Measurements from ENCODE around the gene OR51V1.
"Not testable (repeated sequence)": the region's sequence is repeated elsewhere in the genome, so short reads cannot be mapped to it uniquely, and the experiment has no call there.

OR51V1 gene

DNA sequence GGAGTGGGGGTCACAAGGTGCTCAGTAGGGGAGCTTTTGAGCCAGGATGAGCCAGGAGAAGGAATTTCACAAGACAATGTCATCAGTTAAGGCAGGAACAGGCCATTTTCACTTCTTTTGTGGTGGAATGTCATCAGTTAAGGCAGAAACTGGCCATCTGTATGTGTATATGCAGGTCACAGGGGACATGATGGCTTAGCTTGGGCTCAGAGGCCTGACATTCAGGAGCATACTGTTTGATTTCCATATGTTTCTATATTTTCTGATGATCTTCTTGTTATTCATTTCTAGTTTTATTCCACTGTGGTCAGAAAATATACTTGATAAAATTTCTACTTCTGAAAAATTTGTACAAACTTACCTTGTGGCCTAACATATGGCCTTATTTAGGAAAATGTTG lies 34.6 kb downstream of the OR51V1 start:
- not testable (repeated sequence) for H3K9me3 Mint-ChIP-seq; H3K4me3 Mint-ChIP-seq; H3K36me3 Mint-ChIP-seq (ENCODE audit: low read depth); H3K27ac Mint-ChIP-seq; H3K27me3 Mint-ChIP-seq (ENCODE audit: low read depth); H3K4me1 Mint-ChIP-seq (ENCODE audit: low read depth)

DNA sequence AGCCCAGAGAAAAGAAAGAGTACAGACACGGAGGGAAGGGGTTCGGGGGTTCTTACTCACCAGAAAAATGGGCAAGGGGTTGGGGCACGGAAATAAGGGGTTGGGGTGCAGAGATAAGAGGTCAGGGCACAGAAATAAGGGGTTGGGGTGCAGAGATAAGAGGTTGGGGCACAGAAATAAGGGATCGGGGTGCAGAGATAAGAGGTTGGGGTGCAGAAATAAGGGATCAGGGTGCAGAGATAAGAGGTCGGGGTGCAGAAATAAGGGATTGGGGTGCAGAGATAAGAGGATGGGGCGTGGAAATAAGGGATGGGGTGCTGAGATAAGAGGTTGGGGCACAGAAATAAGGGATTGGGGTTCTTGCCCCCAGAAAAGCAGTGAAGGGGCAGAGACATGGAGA lies 35.7 kb downstream of the OR51V1 start:
- H3K4me3 Mint-ChIP-seq = not testable (repeated sequence)

DNA sequence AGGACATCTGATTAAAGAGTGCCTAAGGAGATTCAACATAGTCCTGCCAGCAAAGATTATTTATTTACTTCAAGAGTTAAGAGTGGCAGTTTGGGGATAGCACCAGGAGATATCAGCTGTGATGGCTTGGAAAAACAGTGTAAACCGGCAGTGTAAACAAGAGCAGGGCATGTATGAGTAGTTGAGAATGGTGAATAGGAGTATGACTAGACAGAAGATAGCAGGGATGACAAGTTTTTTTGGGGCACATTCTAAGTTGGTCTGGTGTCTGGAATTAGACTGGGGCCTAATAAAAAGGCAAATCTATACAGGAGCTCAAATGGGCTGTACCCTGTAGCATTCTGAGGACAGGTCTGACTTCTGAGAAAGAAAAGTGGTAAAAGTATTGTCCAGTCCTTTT lies 39.4 kb downstream of the OR51V1 start:
- not testable (repeated sequence) for H3K27me3 Mint-ChIP-seq (ENCODE audit: low read depth); H3K4me1 Mint-ChIP-seq (ENCODE audit: low read depth); H3K27ac Mint-ChIP-seq; H3K36me3 Mint-ChIP-seq (ENCODE audit: low read depth); H3K9me3 Mint-ChIP-seq; H3K4me3 Mint-ChIP-seq

More for the DNA sequence above, 35.7 kb downstream of the OR51V1 start:
- not testable (repeated sequence) for H3K9me3 Mint-ChIP-seq; H3K27me3 Mint-ChIP-seq (ENCODE audit: low read depth); H3K36me3 Mint-ChIP-seq (ENCODE audit: low read depth); H3K27ac Mint-ChIP-seq; H3K4me1 Mint-ChIP-seq (ENCODE audit: low read depth)

DNA sequence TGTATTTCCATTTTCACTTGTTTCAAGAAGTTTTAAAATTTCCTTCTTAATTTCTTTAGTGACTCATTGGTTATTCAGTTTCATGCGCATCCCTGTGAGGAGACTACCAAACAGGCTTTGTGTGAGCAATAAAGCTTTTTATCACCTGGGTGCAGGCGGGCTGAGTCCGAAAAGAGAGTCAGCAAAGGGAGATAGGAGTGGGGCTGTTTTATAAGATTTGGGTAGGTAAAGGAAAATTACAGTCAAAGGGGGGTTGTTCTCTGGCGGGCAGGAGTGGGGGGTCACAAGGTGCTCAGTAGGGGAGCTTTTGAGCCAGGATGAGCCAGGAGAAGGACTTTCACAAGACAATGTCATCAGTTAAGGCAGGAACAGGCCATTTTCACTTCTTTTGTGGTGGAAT lies 40.3 kb downstream of the OR51V1 start:
- H3K27me3 Mint-ChIP-seq (ENCODE audit: low read depth); H3K9me3 Mint-ChIP-seq; H3K4me3 Mint-ChIP-seq; H3K36me3 Mint-ChIP-seq (ENCODE audit: low read depth); H3K4me1 Mint-ChIP-seq (ENCODE audit: low read depth); H3K27ac Mint-ChIP-seq: not testable (repeated sequence)

DNA sequence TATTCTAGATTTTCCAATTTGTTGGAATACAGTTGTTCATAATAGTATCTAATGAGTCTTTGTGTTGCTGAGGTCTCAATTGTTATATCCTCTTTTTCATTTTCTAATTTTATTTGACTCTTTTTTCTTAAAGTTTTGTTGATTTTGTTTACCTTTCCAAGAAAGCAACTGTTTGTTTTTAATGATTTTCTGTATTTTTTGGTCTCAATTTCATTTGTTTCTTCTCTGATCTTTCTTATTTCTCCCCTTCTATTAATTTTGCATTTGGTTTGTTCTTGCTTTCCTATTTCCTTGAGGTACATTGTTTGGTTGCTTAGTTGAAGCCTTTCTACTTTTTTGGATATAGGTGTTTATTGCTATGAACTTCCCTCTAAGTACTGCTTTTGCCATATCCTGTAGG lies 40.7 kb downstream of the OR51V1 start:
- Mint-ChIP-seq H3K27ac (no peak overlapping the region), H3K9me3 (no peaks in the 10 kb centered on the region), H3K36me3 (ENCODE audit: low read depth) (no peaks in the 10 kb centered on the region), H3K4me1 (ENCODE audit: low read depth) (no peaks in the 10 kb centered on the region), H3K27me3 (ENCODE audit: low read depth) (no peaks in the 10 kb centered on the region), H3K4me3 (no peak overlapping the region)

DNA sequence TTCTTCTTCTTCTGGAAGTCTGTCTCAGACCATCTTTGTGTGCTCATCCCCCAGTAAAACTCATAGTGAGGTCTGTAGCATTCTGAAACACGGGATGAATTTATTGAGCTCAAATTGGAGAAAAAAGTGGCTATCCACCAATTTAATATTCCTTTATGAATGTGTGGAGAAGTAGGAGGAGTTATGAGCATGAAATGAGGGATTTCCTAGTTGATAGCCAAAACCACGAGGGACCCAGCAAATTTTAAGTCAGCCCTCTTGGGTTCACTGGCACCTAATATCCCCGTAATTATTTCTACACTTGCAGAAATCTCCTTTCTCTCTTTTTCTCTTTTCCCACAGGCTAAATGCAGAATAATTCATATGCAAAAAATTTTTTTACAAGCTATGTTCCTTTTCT lies 45.8 kb downstream of the OR51V1 start, which contains the start of gene OR52A1:
TSS of gene OR52A1 (minus strand) at position 101 of the 400 bp plus-strand sequence. CDS start 2,388 bp downstream, outside the sequence.
- no peaks in the 10 kb centered on the region for H3K9me3 Mint-ChIP-seq
- H3K27ac Mint-ChIP-seq = no peak within 1 kb of the TSS
- no peaks in the 10 kb centered on the region for H3K27me3 Mint-ChIP-seq (ENCODE audit: low read depth)

DNA sequence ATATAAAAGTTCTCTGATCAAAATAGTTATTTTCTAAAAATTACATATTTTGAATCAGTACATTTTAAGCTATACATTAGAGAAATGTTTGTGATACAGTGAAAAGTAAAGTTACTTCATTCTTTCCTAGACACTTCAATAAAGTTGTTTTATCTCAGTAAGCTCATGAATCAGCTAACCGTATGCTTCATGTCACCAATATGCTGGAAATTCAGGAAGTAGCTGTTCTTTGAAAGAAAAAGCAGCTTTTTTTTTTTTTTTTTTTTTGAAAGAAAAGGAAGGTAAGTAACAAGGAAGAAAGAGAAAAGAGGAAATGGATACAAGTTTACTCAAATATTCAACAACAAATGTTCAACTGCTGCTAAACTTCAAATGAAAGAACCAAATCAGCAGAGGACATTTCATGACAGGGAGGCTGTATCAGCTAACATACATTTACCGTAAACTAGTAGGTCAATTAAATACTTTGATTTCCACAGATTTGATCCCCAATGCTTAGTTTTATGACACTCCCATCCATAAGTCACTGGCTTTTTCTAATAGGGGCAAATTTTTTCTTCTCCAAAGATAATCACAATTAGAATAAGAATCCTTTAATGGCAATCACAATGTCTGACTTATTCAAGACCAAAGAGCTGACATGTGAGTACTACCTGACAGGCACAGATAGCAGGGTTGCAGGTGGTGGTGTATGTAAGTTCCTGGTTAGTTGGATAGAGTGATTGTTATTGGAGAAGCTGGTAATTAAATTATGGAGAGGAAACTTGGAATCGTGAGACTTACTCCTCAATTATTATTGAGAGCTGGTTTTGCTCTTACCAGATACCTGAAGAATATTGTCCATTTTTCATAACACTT lies 46.7 kb downstream of the OR51V1 start:
- Mint-ChIP-seq H3K4me1 (ENCODE audit: low read depth) (no peaks in the 10 kb centered on the region), H3K27ac (no peak overlapping the region), H3K36me3 (ENCODE audit: low read depth) (no peaks in the 10 kb centered on the region), H3K4me3 (no peak overlapping the region), H3K27me3 (ENCODE audit: low read depth) (no peaks in the 10 kb centered on the region), H3K9me3 (no peaks in the 10 kb centered on the region)

More for the DNA sequence above, 45.8 kb downstream of the OR51V1 start, which contains the start of gene OR52A1:
- no peaks in the 10 kb centered on the region for H3K36me3 Mint-ChIP-seq (ENCODE audit: low read depth)
- H3K4me3 Mint-ChIP-seq = no peak within 1 kb of the TSS
- H3K4me1 Mint-ChIP-seq (ENCODE audit: low read depth) = no peaks in the 10 kb centered on the region

DNA sequence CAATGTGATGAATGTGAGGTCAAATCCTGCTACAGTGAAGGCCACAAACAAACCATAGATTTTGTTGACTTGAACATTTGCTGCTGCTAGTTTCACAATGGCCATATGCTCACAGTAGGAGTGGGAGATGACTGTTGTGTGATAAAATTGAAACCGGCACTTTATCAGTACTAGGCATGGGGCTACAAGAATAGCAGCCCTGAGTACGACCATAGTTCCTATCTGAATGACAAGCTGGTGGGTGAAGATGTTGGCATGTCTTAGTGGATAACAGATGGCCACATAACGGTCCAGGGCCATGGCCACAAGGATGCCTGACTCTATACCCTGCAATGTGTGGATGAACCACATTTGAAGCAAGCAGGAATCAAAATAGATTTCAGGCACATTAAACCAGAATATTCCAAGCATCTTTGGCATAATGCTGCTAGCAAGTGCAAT lies 48.7 kb downstream of the OR51V1 start:
- Mint-ChIP-seq H3K9me3 (no peaks in the 10 kb centered on the region), H3K27ac (no peak overlapping the region), H3K27me3 (ENCODE audit: low read depth) (no peaks in the 10 kb centered on the region), H3K4me3 (no peak overlapping the region), H3K4me1 (ENCODE audit: low read depth) (no peaks in the 10 kb centered on the region), H3K36me3 (ENCODE audit: low read depth) (no peaks in the 10 kb centered on the region)

Data from T-helper 1 cell treated with Interleukin-12 subunit alpha and Interleukin-12 subunit beta and Interleukin-4 antibody, amounts not matched to agents 30 μg/mL and 1 μg/mL, for 36 hours (primary cell).